NCI-H1105 (cell line): ENCODE results near the gene CFAP65.

Experiments
- DNase-seq: peaks from one replicate; lab custom pipeline; 2025; lab: John Stamatoyannopoulos, UW

CFAP65 gene

GRCh38 chr2:218975060-218975777 lies 66.1 kb downstream of the CFAP65 start:
- DNase-seq = no peak

DNA sequence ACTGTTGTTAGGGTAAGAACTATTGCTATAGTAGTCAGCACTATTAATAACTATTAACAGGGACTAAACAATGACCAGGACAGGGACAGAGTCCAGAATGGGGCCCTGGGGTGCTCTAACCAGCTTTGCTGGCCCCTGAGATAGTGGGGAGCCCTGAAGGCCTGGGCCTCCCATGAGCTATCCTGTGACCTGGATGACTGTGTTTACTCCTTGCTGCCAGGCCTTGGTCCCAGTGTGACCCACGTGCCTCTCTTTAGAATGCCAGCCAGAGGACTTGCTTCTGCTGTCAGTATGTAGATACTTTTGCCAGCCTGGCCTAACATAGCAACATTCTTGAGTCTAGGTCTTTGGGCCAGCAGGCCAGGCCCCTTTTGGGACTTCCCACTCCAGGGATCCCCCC lies 70.4 kb downstream of the CFAP65 start:
- DNase-seq = no peak

DNA sequence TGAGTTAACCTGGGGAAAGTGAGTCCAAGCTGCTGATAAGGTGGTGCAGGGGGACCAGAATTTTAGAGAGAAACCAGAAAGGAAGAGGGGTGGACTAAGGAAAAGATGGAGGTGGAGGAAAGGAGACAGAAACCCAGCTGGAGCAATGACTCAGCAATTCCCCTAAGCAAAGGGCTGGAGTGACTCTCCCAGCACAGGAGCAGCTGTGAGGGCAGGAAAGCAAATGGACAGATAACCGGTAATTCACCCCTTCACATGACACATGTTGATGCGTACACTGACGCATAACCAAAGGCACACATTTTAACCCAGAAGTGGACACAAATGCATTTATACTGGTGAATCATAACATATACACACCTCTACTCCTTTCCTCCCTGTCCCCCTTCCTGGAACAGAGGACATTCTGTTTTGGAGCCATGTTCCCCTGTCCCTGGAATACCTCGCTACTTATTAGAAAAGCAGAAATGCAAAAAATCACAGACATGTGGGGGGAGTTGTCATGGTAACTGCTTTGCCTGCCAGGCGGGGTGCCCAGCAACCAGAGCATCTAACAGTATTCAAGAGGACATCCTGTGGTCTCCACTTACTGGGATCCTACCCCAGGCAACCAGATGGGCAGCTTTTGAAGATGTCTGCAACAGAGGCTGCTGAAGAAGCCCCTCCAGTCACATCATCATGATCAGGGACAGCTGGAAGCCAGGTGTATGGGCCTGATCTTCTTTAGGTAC lies 77.1 kb downstream of the CFAP65 start:
- DNase-seq = no peak

DNA sequence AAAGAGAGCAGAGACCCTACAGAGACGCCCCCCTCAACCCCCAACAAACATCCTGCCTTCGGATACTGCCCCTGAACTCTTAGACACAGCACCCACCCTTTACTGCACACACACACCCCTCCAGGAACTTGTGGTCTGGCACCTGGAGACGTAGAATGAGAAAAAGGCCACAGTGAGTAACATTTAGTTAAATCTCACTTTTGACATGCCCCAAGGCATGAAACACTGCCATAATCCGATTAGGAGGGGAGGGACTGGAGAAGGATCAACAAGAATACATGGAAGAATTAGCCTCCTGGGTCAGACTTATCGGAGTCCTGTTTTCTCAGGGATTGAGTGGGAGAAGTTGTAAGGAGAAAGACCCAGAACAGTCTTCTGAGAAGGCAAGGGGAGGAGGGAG lies 77.7 kb downstream of the CFAP65 start:
- DNase-seq = no peak

DNA sequence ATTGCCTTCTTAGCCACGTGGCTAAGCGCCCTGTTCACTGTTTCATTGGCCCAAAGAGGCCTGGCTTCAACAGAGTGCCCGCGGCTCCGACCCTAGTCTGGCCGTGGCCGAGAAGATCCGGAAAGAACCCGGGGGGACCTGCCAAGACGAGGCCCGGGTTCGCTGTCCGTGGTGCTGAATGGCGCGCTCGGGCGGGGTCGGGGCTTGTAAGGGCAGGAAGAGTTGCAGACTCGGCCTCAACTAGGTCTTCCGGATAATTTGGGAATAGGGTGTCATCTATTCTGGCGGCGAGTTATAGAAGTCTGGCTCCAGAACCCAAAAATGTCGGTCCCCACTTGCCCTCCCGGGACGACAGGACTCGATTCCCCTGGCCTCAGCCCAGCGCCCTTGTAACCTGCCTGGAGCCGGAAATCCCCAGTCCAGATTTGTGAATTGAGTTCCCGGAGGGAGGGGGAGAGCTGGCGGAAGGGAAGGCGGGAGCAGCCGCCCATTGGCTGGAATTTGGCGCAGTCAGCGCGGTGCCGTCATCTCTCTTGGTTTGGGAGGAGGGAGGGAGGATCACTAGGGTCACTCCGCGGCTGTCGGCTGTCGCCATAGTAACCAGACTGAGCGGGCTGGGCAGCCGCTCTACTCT lies 78.3 kb downstream of the CFAP65 start:
- DNase-seq = peak; percentile 94

DNA sequence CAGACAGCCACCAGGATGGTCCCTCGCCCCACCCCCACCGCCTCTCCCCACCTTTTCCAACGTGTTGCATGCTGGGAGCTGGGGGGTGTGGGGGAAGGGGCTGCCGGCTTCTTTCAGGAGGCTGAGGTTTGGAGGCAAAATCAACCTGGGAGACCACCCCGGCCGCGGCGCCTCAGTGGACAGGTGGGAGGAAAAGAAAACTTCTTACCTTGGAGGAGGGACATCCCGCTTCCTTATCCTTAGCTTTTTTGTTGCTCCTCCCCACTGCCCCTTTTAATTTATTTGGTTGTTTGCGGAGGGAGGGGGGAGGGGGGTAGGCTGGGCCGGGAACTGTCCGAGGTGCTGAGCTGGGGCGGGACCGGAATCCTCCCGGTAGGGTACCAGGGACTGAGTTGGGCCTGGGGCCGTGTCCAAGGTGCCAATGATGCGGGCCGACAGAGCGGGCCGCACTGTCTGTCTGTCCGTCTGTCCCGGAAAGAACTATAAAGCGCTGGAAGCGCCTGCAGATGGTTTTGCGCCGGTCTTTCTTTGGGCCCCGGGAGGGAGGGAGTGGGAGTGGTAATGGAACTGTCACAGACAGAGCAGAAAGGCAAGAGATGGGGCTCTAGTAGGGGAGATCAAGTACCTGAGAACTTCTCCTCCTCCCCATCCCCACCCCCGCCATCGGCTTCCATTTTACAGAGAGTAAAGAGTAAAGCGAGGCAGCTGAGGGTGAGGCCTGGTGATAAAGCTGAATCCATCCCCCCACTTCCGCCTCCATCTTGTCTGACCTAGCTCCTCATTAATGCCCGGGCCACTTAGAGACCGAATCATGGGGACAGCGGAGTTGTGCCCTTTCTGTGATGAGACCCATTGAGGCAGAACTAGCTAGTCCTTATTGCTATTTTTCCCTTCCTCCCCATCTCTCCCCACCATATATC lies 79.4 kb downstream of the CFAP65 start:
- DNase-seq = peak; percentile 57

DNA sequence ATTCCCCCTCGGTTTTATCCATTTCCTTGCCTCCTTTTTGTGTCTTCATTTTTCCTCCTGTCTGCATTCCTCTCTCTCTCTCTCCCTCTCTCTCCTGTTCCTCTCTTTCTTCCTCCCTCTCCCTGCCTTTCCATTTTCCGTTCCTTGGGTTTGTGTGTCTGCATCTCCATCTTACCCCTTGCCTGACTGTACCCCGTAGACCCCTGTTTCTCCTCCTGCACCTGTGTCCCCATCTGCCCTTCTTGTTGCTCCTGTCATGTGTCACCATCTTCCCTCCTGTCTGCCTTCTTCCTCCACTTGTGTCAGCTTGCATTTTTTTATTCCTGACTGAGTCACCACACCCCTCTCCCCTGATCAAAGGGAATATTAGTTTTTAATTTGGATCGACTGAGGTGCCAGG lies 80.1 kb downstream of the CFAP65 start:
- DNase-seq = no peak

- DNase-seq = no peak
Observed at GRCh38 chr2:218960309-218961165, 80.8 kb downstream of the CFAP65 start.

GRCh38 chr2:218959761-218960308 lies 81.5 kb downstream of the CFAP65 start:
- no peak for DNase-seq

DNA sequence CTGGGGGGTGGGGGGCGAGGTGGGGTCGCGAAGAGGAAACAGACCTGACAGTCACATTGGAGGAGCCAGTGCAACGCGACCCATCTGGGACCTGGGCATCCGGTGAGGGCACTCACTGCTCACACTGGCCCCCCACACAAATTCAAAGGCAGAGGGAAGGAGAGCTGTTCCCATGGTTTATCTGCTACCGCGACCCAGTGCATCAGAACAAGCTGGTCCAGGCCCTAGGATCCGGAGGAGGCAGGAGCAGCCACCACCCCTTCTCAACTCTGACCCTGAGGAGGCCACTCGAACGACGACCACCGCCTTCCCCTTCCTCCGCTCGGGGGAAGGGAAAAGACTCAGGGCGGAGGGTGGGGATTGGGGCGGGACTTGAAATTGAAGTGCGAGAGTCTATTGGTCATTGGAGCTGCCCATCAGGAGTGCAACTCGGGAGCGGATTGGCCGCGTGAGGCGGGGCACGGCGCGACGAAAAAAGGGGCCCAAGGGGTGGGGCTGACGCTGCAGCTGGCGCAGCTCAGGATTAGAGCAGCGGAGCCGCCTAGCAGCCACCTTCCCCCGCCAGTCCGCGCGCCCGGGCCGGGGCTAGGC lies 82.1 kb downstream of the CFAP65 start, which contains the start of gene CDK5R2:
CDK5R2 (plus strand) TSS at position 526 of the 591 bp plus-strand sequence. CDS start 155 bp downstream, outside the sequence.
- DNase-seq = peak; percentile 89

- DNase-seq = no peak
Observed at GRCh38 chr2:218958276-218958675, 83.0 kb downstream of the CFAP65 start.

DNA sequence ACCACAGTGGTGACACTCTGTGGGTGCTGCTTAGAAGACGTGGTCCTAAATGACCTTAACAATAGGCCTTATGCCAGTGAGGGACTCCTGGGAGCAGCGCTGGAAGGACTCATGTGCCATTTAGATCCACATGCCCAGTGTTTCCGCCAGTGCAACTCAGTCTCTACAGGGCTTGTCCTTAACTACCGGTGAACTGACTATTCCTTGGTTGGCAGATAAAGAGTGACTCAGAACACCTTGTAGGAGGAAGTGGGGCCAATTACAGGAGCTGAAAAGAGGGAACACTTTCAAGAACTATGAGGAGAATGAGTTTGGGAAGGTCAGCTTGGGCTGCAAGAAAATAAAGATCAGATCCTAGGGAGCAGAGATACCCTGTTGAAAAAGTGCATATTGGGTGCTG lies 83.6 kb downstream of the CFAP65 start:
- no peak for DNase-seq

DNA sequence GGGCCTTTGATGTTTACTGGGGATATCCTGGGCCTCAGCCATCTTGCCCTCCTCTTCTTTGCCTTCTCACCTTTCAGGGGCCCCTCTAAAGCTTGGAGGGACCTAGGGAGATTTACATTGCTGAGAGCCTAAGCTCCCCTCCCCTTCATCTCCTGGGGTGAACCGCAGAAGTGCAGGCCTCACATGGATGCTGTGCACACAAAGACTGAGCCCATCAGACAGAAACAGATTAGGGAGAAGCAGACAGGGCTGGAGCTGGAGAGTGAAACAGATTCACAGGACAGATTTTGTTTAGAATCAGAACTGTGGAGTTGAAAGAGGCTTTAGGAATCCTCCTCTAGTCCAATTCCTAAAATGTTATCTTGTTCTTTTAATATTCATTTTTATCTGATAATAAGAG lies 85.3 kb downstream of the CFAP65 start:
- DNase-seq = no peak

DNA sequence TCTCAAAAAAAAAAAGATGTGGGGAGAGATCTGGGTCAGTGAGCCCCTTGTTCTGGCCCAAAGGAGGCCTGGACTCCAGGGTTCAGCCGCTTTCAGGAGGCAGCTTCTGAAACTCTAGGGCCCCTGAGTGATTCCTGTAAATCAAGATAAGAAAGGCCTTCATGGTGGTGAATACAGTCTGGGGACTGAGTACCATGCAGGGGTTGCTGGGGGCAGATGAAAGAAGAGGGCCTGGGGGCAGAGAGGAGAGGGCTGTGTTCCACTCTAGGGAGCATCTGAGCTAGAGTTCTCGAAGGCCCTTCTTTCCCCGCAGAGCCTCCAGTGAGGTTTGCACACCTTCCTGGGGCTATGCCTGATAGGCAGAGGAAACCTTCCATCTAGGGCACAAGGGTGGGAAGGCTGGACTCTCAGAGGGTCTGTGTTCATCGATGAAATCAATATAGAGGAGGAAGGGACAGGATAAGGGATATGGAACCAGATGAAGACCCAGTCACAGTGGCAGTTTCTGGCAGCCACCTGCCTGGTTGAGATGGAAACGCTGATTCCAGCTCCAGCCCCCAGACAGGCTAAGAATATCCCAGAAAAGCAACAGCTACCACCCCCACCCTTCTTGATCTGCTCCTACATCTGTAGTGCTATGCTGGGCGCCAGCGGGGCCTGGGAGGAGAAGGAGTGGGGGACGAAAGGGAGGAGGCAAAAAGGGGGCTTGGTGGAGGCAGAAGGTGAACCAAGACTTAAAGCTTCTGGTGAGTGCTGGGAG lies 86.6 kb downstream of the CFAP65 start:
- DNase-seq = no peak

GRCh38 chr2:218953366-218953954 lies 87.9 kb downstream of the CFAP65 start:
- DNase-seq = no peak
